ENCODE data around the gene ALG12. TPM values are rescaled to one million over a fixed set of nuclear protein-coding genes. Genes with fewer than 3 reads are reported as not detected.

ALG12 gene
- total RNA-seq = 1 to 10 TPM; 7.4 to 9.6 TPM

GRCh38 chr22:49917974-49918910 lies at the start of gene ALG12, which contains the start of gene CRELD2:
TSS of gene ALG12 (minus strand) at chr22:49918438. CDS start at chr22:49913765, 4,673 bp downstream.
TSS of gene CRELD2 (plus strand) at chr22:49918634. CDS start at chr22:49918770, 136 bp downstream.
- Mint-ChIP-seq H3K36me3 (ENCODE audit: low read depth) (peaks cover 3% of the 10 kb centered on the region), H3K27ac (peak within 1 kb of the TSS; percentile 80), H3K4me3 (peak within 1 kb of the TSS; percentile 83), H3K9me3 (no peaks in the 10 kb centered on the region), H3K27me3 (ENCODE audit: low read depth) (no peaks in the 10 kb centered on the region), H3K4me1 (ENCODE audit: low read depth) (peaks cover 23% of the 10 kb centered on the region)
- intact Hi-C loops (cut with micrococcal nuclease) = loop anchor here (1.0 to 5.0 kb wide), 3 partner anchors 13 to 81 kb away; partner anchors contain the start of gene ZBED4
- CTCF ChIA-PET = no interaction called here
- peak; percentile 98 for DNase-seq

DNA sequence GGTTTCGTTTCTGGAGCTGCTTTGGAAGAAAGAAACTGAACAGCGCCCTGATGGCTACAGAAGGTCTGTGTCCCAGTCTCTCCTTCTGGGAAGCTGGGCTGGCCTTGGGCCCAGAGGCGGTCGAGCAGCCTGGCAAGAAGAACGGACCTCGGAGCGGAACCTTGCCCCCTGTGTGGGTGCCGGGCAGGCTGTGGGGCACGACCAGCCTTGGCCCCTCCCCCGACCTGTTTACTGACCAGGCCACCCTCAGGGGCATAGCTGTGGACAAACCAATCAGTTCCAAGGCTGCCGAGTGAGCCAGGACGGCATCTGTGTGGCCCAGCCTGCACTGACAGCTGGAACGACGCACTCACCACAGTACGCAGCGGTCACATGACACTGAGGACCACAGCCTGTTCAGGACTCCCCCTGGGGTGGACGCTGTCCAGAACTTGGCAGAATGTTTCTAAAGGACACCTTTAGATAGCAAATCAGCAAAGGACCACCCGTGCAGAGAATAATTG lies 49.5 kb upstream of the ALG12 start:
- H3K4me3 Mint-ChIP-seq = no peak overlapping the region
- peak overlapping the region; percentile 68 for H3K27ac Mint-ChIP-seq
- H3K9me3 Mint-ChIP-seq = no peaks in the 10 kb centered on the region
- peaks cover 29% of the 10 kb centered on the region for H3K36me3 Mint-ChIP-seq (ENCODE audit: low read depth)
- peak; percentile 23 for DNase-seq
- H3K27me3 Mint-ChIP-seq (ENCODE audit: low read depth) = no peaks in the 10 kb centered on the region
- intact Hi-C loops (cut with micrococcal nuclease) = no loop called here
- H3K4me1 Mint-ChIP-seq (ENCODE audit: low read depth) = peaks cover 45% of the 10 kb centered on the region
- CTCF ChIA-PET = interaction anchor here (1.2 to 1.6 kb wide), 3 partner anchors 27 to 63 kb away, joined by 4 to 7 read pairs (median 7); no protein-coding TSS in a partner anchor

DNA sequence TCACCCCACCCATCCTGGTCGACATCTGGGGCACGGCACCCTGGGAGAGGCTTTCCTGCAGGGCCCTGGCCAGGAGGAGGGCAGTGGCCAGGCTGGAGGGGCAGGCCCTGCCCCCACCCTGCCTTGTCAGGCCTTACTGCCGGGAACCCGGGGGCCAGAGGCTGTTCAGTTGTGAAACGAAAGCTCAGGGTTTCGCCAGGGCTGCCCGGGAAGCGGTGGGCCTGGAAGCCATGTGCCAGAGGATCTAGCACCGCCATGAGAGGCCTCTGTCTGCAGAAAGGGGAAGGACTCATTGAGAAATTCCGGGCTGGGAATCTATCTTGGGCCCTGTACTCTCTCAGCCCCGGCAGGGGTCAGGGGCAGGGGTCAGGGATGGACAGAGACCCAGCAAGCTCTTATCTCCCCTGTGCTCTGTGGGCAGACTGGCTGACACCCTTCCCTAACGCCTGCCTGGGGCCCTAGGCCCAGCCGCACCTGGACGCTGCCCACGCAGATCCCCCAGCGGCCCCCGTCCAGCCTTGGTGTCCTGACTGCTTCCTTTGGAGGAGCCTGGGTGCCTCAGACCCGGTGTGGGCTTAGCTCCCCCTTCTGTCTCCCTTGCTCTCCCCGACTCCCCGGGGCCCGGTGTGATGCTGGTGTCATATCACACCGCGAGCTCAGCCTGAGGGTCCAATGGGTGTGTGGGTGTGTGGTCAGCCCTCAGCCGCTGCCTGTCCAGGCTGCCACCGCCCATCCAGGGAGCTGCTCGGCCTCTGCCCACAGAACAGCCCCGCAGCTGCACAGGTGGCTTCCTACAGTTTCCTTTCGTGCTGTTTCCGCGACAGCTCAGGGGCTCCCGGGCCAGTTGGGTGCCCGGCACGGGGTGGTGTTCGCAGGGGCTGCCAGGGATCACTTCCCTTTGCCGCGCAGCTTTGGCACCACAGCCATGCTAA lies 48.8 kb upstream of the ALG12 start:
- H3K27me3 Mint-ChIP-seq (ENCODE audit: low read depth) = no peaks in the 10 kb centered on the region
- H3K4me1 Mint-ChIP-seq (ENCODE audit: low read depth) = peaks cover 45% of the 10 kb centered on the region
- no peaks in the 10 kb centered on the region for H3K9me3 Mint-ChIP-seq
- H3K27ac Mint-ChIP-seq = peak overlapping the region; percentile 68
- peak overlapping the region; percentile 43 for H3K4me3 Mint-ChIP-seq
- H3K36me3 Mint-ChIP-seq (ENCODE audit: low read depth) = peaks cover 32% of the 10 kb centered on the region
- intact Hi-C loops (cut with micrococcal nuclease) = no loop called here
- CTCF ChIA-PET = interaction anchor here (0.6 to 1.6 kb wide), 4 partner anchors 9 to 63 kb away, joined by 4 to 7 read pairs (median 6); no protein-coding TSS in a partner anchor
- peak; percentile 41 for DNase-seq

GRCh38 chr22:49966041-49966773 lies 48.0 kb upstream of the ALG12 start:
- intact Hi-C loops (cut with micrococcal nuclease) = no loop called here
- peaks cover 39% of the 10 kb centered on the region for H3K36me3 Mint-ChIP-seq (ENCODE audit: low read depth)
- peak overlapping the region; percentile 65 for H3K27ac Mint-ChIP-seq
- CTCF ChIA-PET = interaction anchor here (1.0 to 1.6 kb wide), 3 partner anchors 35 to 64 kb away, joined by 4 to 7 read pairs (median 7); no protein-coding TSS in a partner anchor
- DNase-seq = peak; percentile 25
- H3K4me3 Mint-ChIP-seq = peak overlapping the region; percentile 43
- peaks cover 45% of the 10 kb centered on the region for H3K4me1 Mint-ChIP-seq (ENCODE audit: low read depth)
- no peaks in the 10 kb centered on the region for H3K27me3 Mint-ChIP-seq (ENCODE audit: low read depth)
- H3K9me3 Mint-ChIP-seq = no peaks in the 10 kb centered on the region

- Mint-ChIP-seq H3K9me3 (no peaks in the 10 kb centered on the region), H3K4me3 (peak overlapping the region; percentile 91), H3K4me1 (ENCODE audit: low read depth) (peaks cover 41% of the 10 kb centered on the region), H3K27ac (peak overlapping the region; percentile 93), H3K36me3 (ENCODE audit: low read depth) (peaks cover 35% of the 10 kb centered on the region), H3K27me3 (ENCODE audit: low read depth) (no peaks in the 10 kb centered on the region)
- intact Hi-C loops (cut with micrococcal nuclease) = no loop called here
- CTCF ChIA-PET = interaction anchor here (1.0 kb wide), 1 partner anchor 34 kb away, joined by 4 read pairs; no protein-coding TSS in a partner anchor
- DNase-seq = peak; percentile 32
Measured at GRCh38 chr22:49965091-49966040, 47.1 kb upstream of the ALG12 start.

GRCh38 chr22:49964136-49965090 lies 46.2 kb upstream of the ALG12 start:
- CTCF ChIA-PET = no interaction called here
- H3K4me1 Mint-ChIP-seq (ENCODE audit: low read depth) = peaks cover 32% of the 10 kb centered on the region
- DNase-seq = no peak
- no peaks in the 10 kb centered on the region for H3K9me3 Mint-ChIP-seq
- H3K4me3 Mint-ChIP-seq = peak overlapping the region; percentile 91
- H3K27me3 Mint-ChIP-seq (ENCODE audit: low read depth) = no peaks in the 10 kb centered on the region
- H3K36me3 Mint-ChIP-seq (ENCODE audit: low read depth) = peaks cover 35% of the 10 kb centered on the region
- H3K27ac Mint-ChIP-seq = peak overlapping the region; percentile 93
- intact Hi-C loops (cut with micrococcal nuclease) = loop anchor here (5.0 kb wide), 2 partner anchors 228 to 508 kb away; no protein-coding TSS in a partner anchor

DNA sequence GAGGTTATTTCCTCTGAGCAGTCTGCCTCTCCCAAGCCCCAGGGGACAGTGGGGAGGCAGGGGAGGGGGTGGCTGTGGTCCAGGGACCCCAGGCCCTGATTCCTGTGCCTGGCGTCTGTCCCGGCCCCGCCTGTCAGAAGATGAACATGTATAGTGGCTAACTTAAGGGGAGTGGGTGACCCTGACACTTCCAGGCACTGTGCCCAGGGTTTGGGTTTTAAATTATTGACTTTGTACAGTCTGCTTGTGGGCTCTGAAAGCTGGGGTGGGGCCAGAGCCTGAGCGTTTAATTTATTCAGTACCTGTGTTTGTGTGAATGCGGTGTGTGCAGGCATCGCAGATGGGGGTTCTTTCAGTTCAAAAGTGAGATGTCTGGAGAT lies 45.4 kb upstream of the ALG12 start:
- H3K9me3 Mint-ChIP-seq = no peaks in the 10 kb centered on the region
- peaks cover 35% of the 10 kb centered on the region for H3K36me3 Mint-ChIP-seq (ENCODE audit: low read depth)
- CTCF ChIA-PET = no interaction called here

GRCh38 chr22:49962751-49963646 lies 44.8 kb upstream of the ALG12 start:
- CTCF ChIA-PET = interaction anchor here (1.0 to 1.3 kb wide), 3 partner anchors 9 to 67 kb away, joined by 3 to 6 read pairs (median 4); no protein-coding TSS in a partner anchor
- intact Hi-C loops (cut with micrococcal nuclease) = loop anchor here (1.0 to 5.0 kb wide), 5 partner anchors 27 to 509 kb away; no protein-coding TSS in a partner anchor
- Mint-ChIP-seq H3K9me3 (no peaks in the 10 kb centered on the region), H3K27me3 (ENCODE audit: low read depth) (no peaks in the 10 kb centered on the region), H3K36me3 (ENCODE audit: low read depth) (peaks cover 35% of the 10 kb centered on the region), H3K4me3 (peak overlapping the region; percentile 91), H3K4me1 (ENCODE audit: low read depth) (peaks cover 35% of the 10 kb centered on the region), H3K27ac (peak overlapping the region; percentile 93)
- no peak for DNase-seq

More for the DNA sequence above, 45.4 kb upstream of the ALG12 start:
- peak overlapping the region; percentile 93 for H3K27ac Mint-ChIP-seq
- H3K4me1 Mint-ChIP-seq (ENCODE audit: low read depth) = peaks cover 36% of the 10 kb centered on the region
- H3K4me3 Mint-ChIP-seq = peak overlapping the region; percentile 91
- DNase-seq = no peak
- intact Hi-C loops (cut with micrococcal nuclease) = loop anchor here (5.0 kb wide), 2 partner anchors 229 to 509 kb away; no protein-coding TSS in a partner anchor
- H3K27me3 Mint-ChIP-seq (ENCODE audit: low read depth) = no peaks in the 10 kb centered on the region
